Trophoblast cell (in vitro differentiated cells and primary cell): ENCODE results near the gene PEX14.

Source experiments
- DNase-seq, 2 donors: peaks; one replicate each; pipeline ENCODE4 v3.0.0-alpha.2; 2016
- H2AFZ ChIP-seq: 2 replicates; pipeline ENCODE4 v1.6.1; 2013; ENCODE audit warnings: low read length, moderate library complexity, mild to moderate bottlenecking; ENCODE audit not compliant: insufficient read depth, poor library complexity
- H2AK5ac ChIP-seq: 2 replicates; pipeline ENCODE4 v1.6.1; 2013; ENCODE audit warnings: mild to moderate bottlenecking, low read length
- H2BK120ac ChIP-seq: 2 replicates; pipeline ENCODE4 v1.6.1; 2013; ENCODE audit warnings: low read length, mild to moderate bottlenecking, moderate library complexity; ENCODE audit not compliant: insufficient read depth, poor library complexity
- H2BK12ac ChIP-seq: 2 replicates; pipeline ENCODE4 v1.6.1; 2013; ENCODE audit warnings: mild to moderate bottlenecking, low read length, moderate library complexity
- H2BK5ac ChIP-seq: 2 replicates; pipeline ENCODE4 v1.6.1; 2013; ENCODE audit warnings: low read length, low read depth, moderate library complexity, mild to moderate bottlenecking; ENCODE audit not compliant: poor library complexity
- H3K14ac ChIP-seq: 2 replicates; pipeline ENCODE4 v1.6.1; 2013; ENCODE audit warnings: mild to moderate bottlenecking, low read length
- H3K18ac ChIP-seq: 2 replicates; pipeline ENCODE4 v1.6.1; 2013; ENCODE audit warnings: mild to moderate bottlenecking, low read length
- H3K23ac ChIP-seq: 2 replicates; pipeline ENCODE4 v1.6.1; 2013; ENCODE audit warnings: low read length
- H3K27ac ChIP-seq: 2 replicates; pipeline ENCODE4 v1.5.1; 2013; ENCODE audit warnings: low read depth, mild to moderate bottlenecking, inconsistent platforms, low read length, moderate library complexity
- H3K27me3 ChIP-seq: 2 replicates; pipeline ENCODE4 v1.6.1; 2013; ENCODE audit warnings: inconsistent platforms, mild to moderate bottlenecking, low read length, moderate library complexity; ENCODE audit not compliant: insufficient read depth
- H3K36me3 ChIP-seq, 2 experiments: 1 replicate in 1 of 2; 2 replicates in 1 of 2; pipeline ENCODE4 v1.6.1; 2013; ENCODE audit warnings: low read length in 2 of 2, mild to moderate bottlenecking in 2 of 2, moderate library complexity in 1 of 2; ENCODE audit not compliant: insufficient read depth in 2 of 2, control insufficient read depth in 1 of 2
- H3K4ac ChIP-seq: 2 replicates; pipeline ENCODE4 v1.6.1; 2013; ENCODE audit warnings: low read depth, mild to moderate bottlenecking, low read length, moderate library complexity
- H3K4me1 ChIP-seq, 2 experiments: 1 replicate in 1 of 2; 2 replicates in 1 of 2; pipeline ENCODE4 v1.6.1; 2013; ENCODE audit warnings: low read length in 2 of 2, mild to moderate bottlenecking in 2 of 2, moderate library complexity in 1 of 2; ENCODE audit not compliant: insufficient read depth in 2 of 2, control insufficient read depth in 1 of 2
- H3K4me2 ChIP-seq: 2 replicates; pipeline ENCODE4 v1.6.1; 2013; ENCODE audit warnings: inconsistent platforms, mild to moderate bottlenecking, low read length, moderate library complexity
- H3K4me3 ChIP-seq: 2 replicates; pipeline ENCODE4 v1.5.1; 2013; ENCODE audit warnings: mild to moderate bottlenecking, low read depth, low read length, inconsistent platforms
- H3K79me1 ChIP-seq: one replicate; pipeline ENCODE4 v1.6.1; 2013; ENCODE audit warnings: low read length
- H3K79me2 ChIP-seq: 2 replicates; pipeline ENCODE4 v1.6.1; 2013; ENCODE audit warnings: low read length, mild to moderate bottlenecking; ENCODE audit not compliant: control insufficient read depth, insufficient read depth, poor library complexity
- H3K9ac ChIP-seq: 2 replicates; pipeline ENCODE4 v1.6.1; 2013; ENCODE audit warnings: mild to moderate bottlenecking, low read length
- H3K9me3 ChIP-seq: 2 replicates; pipeline ENCODE4 v1.6.1; 2013; ENCODE audit warnings: low read depth, mild to moderate bottlenecking, control low read depth, inconsistent platforms, low read length; ENCODE audit not compliant: insufficient read depth
- H4K12ac ChIP-seq: 2 replicates; pipeline ENCODE4 v1.6.1; 2013; ENCODE audit warnings: low read depth, mild to moderate bottlenecking, low read length, moderate library complexity
- H4K8ac ChIP-seq: 2 replicates; pipeline ENCODE4 v1.6.1; 2013; ENCODE audit warnings: low read depth, mild to moderate bottlenecking, low read length, moderate library complexity
- H4K91ac ChIP-seq: one replicate; pipeline ENCODE4 v1.6.1; 2013; ENCODE audit warnings: low read depth, mild to moderate bottlenecking, low read length, moderate library complexity
- WGBS: extraction: QIAGEN DNeasy Blood & Tissue Kit; methylation state at CpG from one replicate; pipeline ENCODE4 v1.1.7; 2013; ENCODE audit warnings: missing lambda C conversion rate; ENCODE audit not compliant: insufficient read length, insufficient coverage; ENCODE audit errors: extremely low coverage; 5-methylcytosine and 5-hydroxymethylcytosine counted together

Gene PEX14

GRCh38 chr1:10641976-10642375 is 167.2 kb downstream of the PEX14 start:
- no peak overlapping the region for H3K23ac ChIP-seq
- H3K79me2 ChIP-seq = no peaks in the 10 kb centered on the region
- no peak overlapping the region for H3K18ac ChIP-seq
- H2AK5ac ChIP-seq = no peak overlapping the region
- no peaks in the 10 kb centered on the region for H3K36me3 ChIP-seq
- no peak overlapping the region for H2BK120ac ChIP-seq
- peaks cover 0 to 5% of the 10 kb centered on the region in 2 experiments for H3K4me1 ChIP-seq
- no peak overlapping the region for H3K27ac ChIP-seq
- no peak overlapping the region for H4K12ac ChIP-seq
- H3K27me3 ChIP-seq = peaks cover 26% of the 10 kb centered on the region
- no peak overlapping the region for H2BK5ac ChIP-seq
- no peaks in the 10 kb centered on the region for H3K79me1 ChIP-seq
- H3K4me3 ChIP-seq = no peak overlapping the region
- peaks cover 8% of the 10 kb centered on the region for H3K9me3 ChIP-seq
- WGBS = no CpG with 5 or more reads among the region's 24 CpGs
- no peak overlapping the region for H3K4me2 ChIP-seq
- no peak overlapping the region for H4K8ac ChIP-seq
- no peak overlapping the region for H3K4ac ChIP-seq
- no peak overlapping the region for H3K9ac ChIP-seq
- no peak overlapping the region for H2BK12ac ChIP-seq
- no peak overlapping the region for H4K91ac ChIP-seq
- H3K14ac ChIP-seq = no peak overlapping the region
- H2AFZ ChIP-seq = no peak overlapping the region
- DNase-seq = no peak

- Histone ChIP-seq H4K12ac (no peak overlapping the region), H3K4ac (no peak overlapping the region), H3K79me2 (no peaks in the 10 kb centered on the region), H3K36me3 (no peaks in the 10 kb centered on the region), H2BK120ac (no peak overlapping the region), H3K18ac (no peak overlapping the region), H2BK5ac (no peak overlapping the region), H4K8ac (no peak overlapping the region), H3K27ac (no peak overlapping the region), H2AFZ (no peak overlapping the region), H3K27me3 (peaks cover 22% of the 10 kb centered on the region), H4K91ac (no peak overlapping the region), H2AK5ac (no peak overlapping the region), H3K79me1 (no peaks in the 10 kb centered on the region), H3K9ac (no peak overlapping the region), H3K4me2 (no peak overlapping the region), H3K4me3 (no peak overlapping the region), H2BK12ac (no peak overlapping the region), H3K9me3 (peaks cover 8% of the 10 kb centered on the region), H3K14ac (no peak overlapping the region), H3K4me1 (peaks cover 0 to 5% of the 10 kb centered on the region in 2 experiments), H3K23ac (no peak overlapping the region)
- DNase-seq = no peak
- no CpG with 5 or more reads among the region's 31 CpGs for WGBS
Measured at GRCh38 chr1:10642403-10643080, 167.8 kb downstream of the PEX14 start.

DNA sequence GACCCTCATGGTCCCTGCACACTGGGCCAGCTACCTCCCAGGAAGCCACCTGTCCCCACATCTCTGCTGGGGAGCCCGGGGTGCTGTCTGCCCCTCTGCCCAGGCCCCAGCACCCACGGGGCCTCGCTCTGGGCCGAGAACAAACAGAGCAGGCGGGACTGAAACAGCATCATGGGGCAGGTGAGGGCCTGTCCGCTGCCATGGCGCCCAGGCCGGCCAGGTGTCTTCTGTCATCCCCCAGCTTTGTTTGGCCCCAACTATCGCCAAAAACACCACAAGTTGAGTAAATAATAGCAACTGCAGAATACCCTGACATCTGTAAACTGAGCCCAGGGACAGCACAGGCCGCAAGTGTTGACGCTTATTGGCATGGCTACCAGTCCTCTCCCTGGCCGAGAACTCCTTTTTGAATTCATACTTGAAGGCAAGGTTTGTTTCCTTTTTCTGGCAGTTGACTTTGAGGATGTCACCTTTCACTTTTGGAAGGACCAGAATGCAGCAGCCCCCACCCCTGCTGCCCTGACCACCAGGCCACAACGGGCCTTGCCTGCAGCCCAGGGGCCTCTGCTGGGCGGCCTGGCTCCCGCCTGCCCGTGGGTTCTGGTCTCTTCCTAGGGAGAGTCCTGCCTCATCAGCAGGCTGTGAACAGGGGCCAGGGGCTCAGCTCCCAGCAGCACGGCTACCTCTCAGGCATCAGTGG is 169.0 kb downstream of the PEX14 start:
- no peaks in the 10 kb centered on the region for H3K79me1 ChIP-seq
- no peak overlapping the region for H3K9ac ChIP-seq
- H3K23ac ChIP-seq = no peak overlapping the region
- H3K4me1 ChIP-seq = no peaks in the 10 kb centered on the region
- DNase-seq = no peak
- H4K8ac ChIP-seq = no peak overlapping the region
- H2BK5ac ChIP-seq = no peak overlapping the region
- peaks cover 12% of the 10 kb centered on the region for H3K27me3 ChIP-seq
- no peak overlapping the region for H4K91ac ChIP-seq
- H3K79me2 ChIP-seq = no peaks in the 10 kb centered on the region
- H3K4me3 ChIP-seq = no peak overlapping the region
- H2AFZ ChIP-seq = no peak overlapping the region
- no peak overlapping the region for H4K12ac ChIP-seq
- no peak overlapping the region for H3K4me2 ChIP-seq
- H2BK12ac ChIP-seq = no peak overlapping the region
- no peak overlapping the region for H2AK5ac ChIP-seq
- no peaks in the 10 kb centered on the region for H3K36me3 ChIP-seq
- no peak overlapping the region for H3K27ac ChIP-seq
- H3K14ac ChIP-seq = no peak overlapping the region
- H3K18ac ChIP-seq = no peak overlapping the region
- H2BK120ac ChIP-seq = no peak overlapping the region
- WGBS = no CpG with 5 or more reads among the region's 17 CpGs
- peaks cover 8% of the 10 kb centered on the region for H3K9me3 ChIP-seq
- no peak overlapping the region for H3K4ac ChIP-seq

GRCh38 chr1:10644307-10645128 is 169.8 kb downstream of the PEX14 start:
- H4K91ac ChIP-seq = no peak overlapping the region
- no peak overlapping the region for H2BK120ac ChIP-seq
- DNase-seq = no peak
- H3K9me3 ChIP-seq = peaks cover 9% of the 10 kb centered on the region
- no peak overlapping the region for H3K14ac ChIP-seq
- H2BK12ac ChIP-seq = no peak overlapping the region
- no peaks in the 10 kb centered on the region for H3K79me1 ChIP-seq
- no peak overlapping the region for H3K4ac ChIP-seq
- no peak overlapping the region for H4K12ac ChIP-seq
- no peak overlapping the region for H2BK5ac ChIP-seq
- H2AK5ac ChIP-seq = no peak overlapping the region
- no CpG with 5 or more reads among the region's 32 CpGs for WGBS
- H4K8ac ChIP-seq = no peak overlapping the region
- no peak overlapping the region for H3K4me3 ChIP-seq
- no peak overlapping the region for H3K23ac ChIP-seq
- H3K27me3 ChIP-seq = peaks cover 10% of the 10 kb centered on the region
- no peaks in the 10 kb centered on the region for H3K79me2 ChIP-seq
- H2AFZ ChIP-seq = no peak overlapping the region
- no peak overlapping the region for H3K9ac ChIP-seq
- no peak overlapping the region for H3K27ac ChIP-seq
- H3K4me1 ChIP-seq = no peaks in the 10 kb centered on the region
- no peaks in the 10 kb centered on the region for H3K36me3 ChIP-seq
- no peak overlapping the region for H3K4me2 ChIP-seq
- no peak overlapping the region for H3K18ac ChIP-seq
